ENCODE results near the gene PDGFB. TPM values are rescaled to one million over a fixed set of nuclear protein-coding genes. Genes with fewer than 3 reads are reported as not detected.

Gene PDGFB
- total and polyA plus RNA-seq, 12 donors: 9.9 to 45.6 (median 18.5) TPM

DNA sequence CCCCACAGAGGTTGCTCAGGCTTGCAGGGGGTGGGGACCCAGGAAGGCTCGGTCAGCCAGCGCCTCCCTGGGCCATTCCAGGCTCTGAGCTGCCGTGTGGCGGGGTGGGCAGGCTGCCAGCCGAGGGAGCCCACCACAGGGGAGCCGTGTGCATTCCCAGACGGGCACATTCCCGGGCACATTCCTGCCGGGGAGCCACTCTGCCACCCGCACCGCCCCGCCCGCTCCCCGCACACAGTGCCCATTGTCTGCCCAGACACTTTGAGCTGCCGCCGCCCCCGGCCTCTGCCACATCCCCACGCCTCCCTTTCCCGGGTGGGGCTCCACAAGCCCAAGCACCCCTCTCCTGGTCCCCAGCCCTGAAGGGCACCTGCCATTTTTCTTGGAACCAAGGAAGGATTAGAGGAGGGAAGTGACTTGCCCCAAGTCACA, 47.3 kb upstream of the PDGFB start:
- intact Hi-C loops (cut with DNase I): loop anchor here in 2 of 10 donors (5.0 to 10.0 kb wide), 2 partner anchors 47 to 55 kb away; partner anchors contain the start of gene PDGFB (in 1 of the 2)
- WGBS, 2 donors: 64 to 77% methylated on average over 19 of the region's 19 CpGs

GRCh38 chr22:39291523-39291922, 46.7 kb upstream of the PDGFB start:
- Histone ChIP-seq H3K36me3 (no peaks in the 10 kb centered on the region), H3K4me1 (peaks cover 18 to 51% (median 38%) of the 10 kb centered on the region in 9 donors), H3K9me3 (no peaks in the 10 kb centered on the region), H3K27ac (peak overlapping the region; percentile 41 to 93 (median 82)), H3K27me3 (no peaks in the 10 kb centered on the region), H3K4me3 (no peak overlapping the region)
- no peak for DNase-seq
- peak in 2 of 8 donors; percentile 4 to 16 for ATAC-seq
- intact Hi-C loops (cut with DNase I): loop anchor here in 2 of 10 donors (5.0 to 10.0 kb wide), 2 partner anchors 47 to 54 kb away; partner anchors contain the start of gene PDGFB (in 1 of the 2)
- TF ChIP-seq CTCF (IDR thresholded peaks at IDR 0.05): peak in 1 of 9 donors; percentile 9
- 77 to 83% methylated on average over 10 of the region's 10 CpGs for WGBS, 2 donors

More for the DNA sequence above, 47.3 kb upstream of the PDGFB start:
- ATAC-seq (peak in 3 of 8 donors; percentile 2 to 27 (median 18)), DNase-seq (no peak)
- Histone ChIP-seq H3K4me3 (no peak overlapping the region), H3K36me3 (no peaks in the 10 kb centered on the region), H3K27ac (peak overlapping the region; percentile 41 to 93 (median 82)), H3K9me3 (no peaks in the 10 kb centered on the region), H3K4me1 (peaks cover 23 to 53% (median 43%) of the 10 kb centered on the region in 9 donors), H3K27me3 (no peaks in the 10 kb centered on the region)
- TF ChIP-seq CTCF (IDR thresholded peaks at IDR 0.05): no peak

DNA sequence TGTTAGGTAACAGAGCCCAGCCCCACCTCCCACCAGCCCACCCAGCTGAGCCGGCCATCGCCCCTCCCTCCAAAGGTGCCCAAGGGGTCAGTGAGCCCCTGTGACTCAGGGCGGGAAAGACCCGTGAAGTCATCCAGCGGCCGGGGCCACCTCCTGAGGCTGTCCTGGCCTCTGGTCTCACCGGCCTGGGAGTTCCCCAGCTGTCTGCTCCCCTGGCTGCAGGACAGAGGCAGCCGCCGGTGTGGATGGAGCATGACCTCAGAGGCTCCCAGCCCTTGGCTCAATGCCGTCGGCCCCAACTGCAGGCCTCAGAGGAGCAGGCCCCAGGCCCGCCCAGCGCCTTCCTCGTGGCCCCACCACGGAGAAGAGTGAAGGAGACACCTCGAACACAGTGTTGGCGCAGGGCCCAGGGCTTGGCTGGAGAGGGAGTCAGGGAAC, 46.0 kb upstream of the PDGFB start:
- Histone ChIP-seq H3K27ac (peak overlapping the region in 9 of 10 donors; percentile 57 to 93 (median 84)), H3K9me3 (no peaks in the 10 kb centered on the region), H3K27me3 (no peaks in the 10 kb centered on the region), H3K4me3 (no peak overlapping the region), H3K4me1 (peaks cover 15 to 59% (median 35%) of the 10 kb centered on the region in 9 donors), H3K36me3 (no peaks in the 10 kb centered on the region)
- peak; percentile 81 to 84 for DNase-seq
- 19 to 20% methylated on average over 17 of the region's 17 CpGs for WGBS, 2 donors
- TF ChIP-seq CTCF (IDR thresholded peaks at IDR 0.05): peak in 2 of 9 donors; percentile 14 to 21
- ATAC-seq: peak; percentile 69 to 88 (median 81)
- intact Hi-C loops (cut with DNase I): loop anchor here in 2 of 10 donors (5.0 to 10.0 kb wide), 2 partner anchors 46 to 53 kb away; partner anchors contain the start of gene PDGFB (in 1 of the 2)

GRCh38 chr22:39289975-39290720, 45.4 kb upstream of the PDGFB start:
- Histone ChIP-seq H3K9me3 (peaks cover 0 to 3% (median under 1%) of the 10 kb centered on the region in 11 donors), H3K4me1 (peaks cover 15 to 59% (median 35%) of the 10 kb centered on the region in 9 donors), H3K27ac (peak overlapping the region in 8 of 10 donors; percentile 57 to 93 (median 82)), H3K4me3 (no peak overlapping the region), H3K27me3 (no peaks in the 10 kb centered on the region), H3K36me3 (no peaks in the 10 kb centered on the region)
- DNase-seq (no peak), ATAC-seq (no peak)
- intact Hi-C loops (cut with DNase I): loop anchor here in 2 of 10 donors (5.0 to 10.0 kb wide), 2 partner anchors 45 to 53 kb away; partner anchors contain the start of gene PDGFB (in 1 of the 2)
- WGBS, 2 donors: 90 to 91% methylated on average over 15 to 16 of the region's 16 CpGs
- no peak for TF ChIP-seq CTCF (IDR thresholded peaks at IDR 0.05)

Measured in heart right ventricle (tissue), 16 donors.